SK-N-SH (cell line): ENCODE measurements around the gene DSCAML1. TPM values are rescaled to one million over a fixed set of nuclear protein-coding genes. Genes with fewer than 3 reads are reported as not detected.

ENCODE experiments used
- CTCF ChIA-PET: fragments of 300-600, 350-600 bp; formaldehyde crosslinking; extraction: SDS; loops from one replicate; lab custom pipeline; 2021; lab: Yijun Ruan, JAX
- POLR2A ChIA-PET: fragments of 350-600 bp; sonication (Branson Sonifier 250); formaldehyde crosslinking; extraction: SDS; loops from one replicate; lab custom pipeline; 2020; ENCODE audit warnings: antibody characterized with exemption, inconsistent platforms; lab: Yijun Ruan, JAX
- DNase-seq: peaks from one replicate; pipeline ENCODE4 v3.0.0; 2012
- H2AFZ ChIP-seq: fragments of 200-600 bp; sonication (generic); 2 replicates; pipeline ENCODE4 v1.8.1; 2016; ENCODE audit warnings: antibody characterized with exemption, mild to moderate bottlenecking, low read depth
- H3F3A ChIP-seq: fragments of 200-600 bp; sonication (generic); replicated peaks from 2 replicates; pipeline ENCODE3; 2016; ENCODE audit warnings: antibody characterized with exemption, mild to moderate bottlenecking; ENCODE audit not compliant: insufficient read depth
- H3K27ac ChIP-seq, 2 experiments: fragments of 200-500 bp in 1 of 2; fragments of 200-600 bp in 1 of 2; sonication (Bioruptor generic) in 1 of 2; sonication (generic), shearing (Covaris generic) in 1 of 2; 2 replicates each; pipeline versions ENCODE4 v1.5.1 to v1.6.1; 2014 to 2016; ENCODE audit warnings: low read depth in 2 of 2, inconsistent platforms in 1 of 2, low read length in 1 of 2, mild to moderate bottlenecking in 1 of 2, mixed read lengths in 1 of 2
- H3K27me3 ChIP-seq: fragments of 200-600 bp; sonication (generic), shearing (Covaris generic); 2 replicates; pipeline ENCODE4 v1.6.1; 2016; ENCODE audit warnings: mixed run types; ENCODE audit not compliant: insufficient read depth
- H3K36me3 ChIP-seq, 2 experiments: fragments of 200-500 bp in 1 of 2; fragments of 200-600 bp in 1 of 2; sonication (Bioruptor generic) in 1 of 2; sonication (generic) in 1 of 2; replicated peaks in 1 of 2; 2 replicates each; pipeline versions ENCODE3 to v1.5.1; 2014 to 2016; ENCODE audit warnings: low read length in 1 of 2, mild to moderate bottlenecking in 1 of 2; ENCODE audit not compliant: insufficient read depth in 2 of 2, control insufficient read depth in 1 of 2
- H3K4me1 ChIP-seq, 2 experiments: fragments of 200-500 bp in 1 of 2; fragments of 200-600 bp in 1 of 2; sonication (Bioruptor generic) in 1 of 2; sonication (generic), shearing (Covaris generic) in 1 of 2; 2 replicates each; pipeline versions ENCODE4 v1.5.1 to v1.6.1; 2014 to 2016; ENCODE audit warnings: low read depth in 1 of 2, low read length in 1 of 2, mixed run types in 1 of 2; ENCODE audit not compliant: insufficient read depth in 2 of 2, control insufficient read depth in 1 of 2
- H3K4me2 ChIP-seq: fragments of 200-600 bp; sonication (generic), shearing (Covaris generic); 2 replicates; pipeline ENCODE4 v1.6.1; 2017; ENCODE audit warnings: mixed run types
- H3K4me3 ChIP-seq, 2 experiments: fragments of 200-500 bp in 1 of 2; fragments of 200-600 bp in 1 of 2; sonication (Bioruptor generic) in 1 of 2; sonication (generic), shearing (Covaris generic) in 1 of 2; 2 replicates each; pipeline versions ENCODE4 v1.5.1 to v1.8.1; 2014 to 2016; ENCODE audit warnings: low read depth in 2 of 2, inconsistent platforms in 1 of 2, low read length in 1 of 2, mild to moderate bottlenecking in 1 of 2, mixed read lengths in 1 of 2, moderate library complexity in 1 of 2
- H3K79me2 ChIP-seq: fragments of 200-600 bp; sonication (generic); 2 replicates; pipeline ENCODE4 v1.8.1; 2017; ENCODE audit warnings: mild to moderate bottlenecking; ENCODE audit not compliant: insufficient read depth
- H3K9ac ChIP-seq: fragments of 200-600 bp; sonication (generic); 2 replicates; pipeline ENCODE4 v1.6.1; 2017; ENCODE audit warnings: mixed run types
- H3K9me2 ChIP-seq: fragments of 200-600 bp; sonication (generic); 2 replicates; pipeline ENCODE4 v1.6.1; 2017; ENCODE audit warnings: mixed run types
- H3K9me3 ChIP-seq: fragments of 200-600 bp; sonication (generic); 2 replicates; pipeline ENCODE4 v1.6.1; 2017; ENCODE audit warnings: mixed run types, mild to moderate bottlenecking, moderate library complexity
- H4K20me1 ChIP-seq: fragments of 200-600 bp; sonication (generic); 2 replicates; pipeline ENCODE4 v1.6.1; 2017; ENCODE audit warnings: mild to moderate bottlenecking, mixed run types; ENCODE audit not compliant: insufficient read depth
- CHD2 ChIP-seq: fragments of 150-350 bp; IDR thresholded peaks from 2 replicates; pipeline ENCODE4 v1.6.1; 2018; ENCODE audit warnings: low read length; ENCODE audit not compliant: partially characterized antibody
- FOXJ3 ChIP-seq: sonication (generic); formaldehyde crosslinking; IDR thresholded peaks from 2 replicates; pipeline ENCODE4 v1.5.1; 2020; ENCODE audit warnings: mild to moderate bottlenecking, missing genetic modification reagents
- FOXM1 ChIP-seq: IDR thresholded peaks from 2 replicates; pipeline ENCODE4 v1.4.0; 2012; ENCODE audit warnings: low read depth, mild to moderate bottlenecking
- GATA2 ChIP-seq: sonication (generic); formaldehyde crosslinking; IDR thresholded peaks from 2 replicates; pipeline ENCODE4 v1.5.0; 2020; ENCODE audit warnings: mild to moderate bottlenecking, missing genetic modification reagents
- IRF3 ChIP-seq: fragments of 150-350 bp; IDR thresholded peaks from 2 replicates; pipeline ENCODE4 v1.6.1; 2016; ENCODE audit warnings: mild to moderate bottlenecking, low read depth, low read length
- JUND ChIP-seq: IDR thresholded peaks from 2 replicates; pipeline ENCODE4 v1.4.0; 2012
- NFIC ChIP-seq: IDR thresholded peaks from 2 replicates; pipeline ENCODE4 v1.4.0; 2012; ENCODE audit warnings: borderline replicate concordance
- NRF1 ChIP-seq: IDR thresholded peaks from 2 replicates; pipeline ENCODE4 v1.6.1; 2012; ENCODE audit warnings: low read depth, mild to moderate bottlenecking, low read length
- RAD21 ChIP-seq: IDR thresholded peaks from 2 replicates; pipeline ENCODE4 v1.6.1; 2012; ENCODE audit warnings: mild to moderate bottlenecking, low read length
- REST ChIP-seq: IDR thresholded peaks from 2 replicates; pipeline ENCODE4 v1.6.1; 2012; ENCODE audit warnings: mild to moderate bottlenecking, low read depth, low read length, moderate library complexity
- SIN3A ChIP-seq: IDR thresholded peaks from 2 replicates; pipeline ENCODE4 v1.6.1; 2012; ENCODE audit warnings: low read depth, mild to moderate bottlenecking, low read length, moderate library complexity, borderline replicate concordance
- SMC3 ChIP-seq: IDR thresholded peaks from 2 replicates; pipeline ENCODE4 v1.6.1; 2012; ENCODE audit warnings: low read depth, low read length, improper control_type of control experiment
- TAF1 ChIP-seq: IDR thresholded peaks from 2 replicates; pipeline ENCODE4 v1.6.1; 2012; ENCODE audit warnings: low read depth, mild to moderate bottlenecking, low read length, moderate library complexity, borderline replicate concordance
- USF1 ChIP-seq: IDR thresholded peaks from 2 replicates; pipeline ENCODE4 v1.4.0; 2012; ENCODE audit warnings: low read depth, borderline replicate concordance
- YY1 ChIP-seq: IDR thresholded peaks from 2 replicates; pipeline ENCODE4 v1.4.0; 2012; ENCODE audit warnings: low read depth, mild to moderate bottlenecking
- ZBTB33 ChIP-seq: IDR thresholded peaks from 2 replicates; pipeline ENCODE4 v1.4.0; 2012; ENCODE audit warnings: low read depth, borderline replicate concordance
- WGBS: methylation state at CpG from one replicate; pipeline ENCODE4 v1.1.6; 2017; ENCODE audit warnings: low lambda C conversion rate; 5-methylcytosine and 5-hydroxymethylcytosine counted together
- polyA plus RNA-seq, 3 experiments: library from polyadenylated mRNA; depleted of rRNA; stranded (reverse); fragments of >200 nt; gene quantifications; 2 replicates each; pipeline ENCODE4 v1.2.3, GENCODE V29; 2012

DSCAML1 gene
- polyA plus RNA-seq, 1 of the 3 experiments (the other 2 are of a cell fraction), result not detected

- H3K79me2 ChIP-seq, result no peaks in the 10 kb centered on the region
- WGBS, result 49% methylated on average over 2 of the region's 2 CpGs
- H3K4me1 ChIP-seq, result peaks cover 0 to 35% of the 10 kb centered on the region in 2 experiments; a peak in 2 of 4 replicates
- H4K20me1 ChIP-seq, result no peaks in the 10 kb centered on the region
- no peak overlapping the region for H3K27ac ChIP-seq
- POLR2A ChIA-PET, result no interaction called here
- H3K9ac ChIP-seq, result no peak overlapping the region
- no peak for TF ChIP-seq IRF3
- no peak for TF ChIP-seq FOXM1
- CTCF ChIA-PET, result no interaction called here
- no peak overlapping the region for H2AFZ ChIP-seq
- no peak overlapping the region for H3K4me2 ChIP-seq
- DNase-seq, result no peak
- no peaks in the 10 kb centered on the region for H3K9me2 ChIP-seq
- H3K4me3 ChIP-seq, result no peak overlapping the region
- no peaks in the 10 kb centered on the region for H3F3A ChIP-seq
- no peaks in the 10 kb centered on the region for H3K9me3 ChIP-seq
- H3K36me3 ChIP-seq, result no peaks in the 10 kb centered on the region
- H3K27me3 ChIP-seq, result no peaks in the 10 kb centered on the region; the same call in 1 of the 2 replicates
These were observed 28.5 kb downstream of the DSCAML1 start for GRCh38 chr11:117768506-117768905.

GRCh38 chr11:117767071-117767470 lies 29.9 kb downstream of the DSCAML1 start:
- H3K9me3 ChIP-seq, result no peaks in the 10 kb centered on the region
- H3K9me2 ChIP-seq, result no peaks in the 10 kb centered on the region
- H3K9ac ChIP-seq, result no peak overlapping the region
- H3K27me3 ChIP-seq, result no peaks in the 10 kb centered on the region; the same call in 1 of the 2 replicates
- 77% methylated on average over 10 of the region's 10 CpGs for WGBS
- ChIA-PET CTCF (interaction anchor here (0.7 to 1.4 kb wide), 6 partner anchors 24 to 323 kb away, joined by 3 to 5 read pairs (median 4); no protein-coding TSS in a partner anchor), POLR2A (interaction anchor here (0.6 kb wide), 1 partner anchor 130 kb away, joined by 5 read pairs; no protein-coding TSS in a partner anchor)
- no peaks in the 10 kb centered on the region for H4K20me1 ChIP-seq
- H3K4me3 ChIP-seq, result no peak overlapping the region
- H3K27ac ChIP-seq, result no peak overlapping the region
- H3K36me3 ChIP-seq, result no peaks in the 10 kb centered on the region
- no peak overlapping the region for H3K4me2 ChIP-seq
- no peak overlapping the region for H2AFZ ChIP-seq
- H3K4me1 ChIP-seq, result peaks cover 0 to 28% of the 10 kb centered on the region in 2 experiments; a peak in 2 of 4 replicates
- no peak for DNase-seq
- TF ChIP-seq JUND, result no peak
- no peak for TF ChIP-seq TAF1
- TF ChIP-seq CHD2, result no peak
- TF ChIP-seq RAD21, result no peak
- no peak for TF ChIP-seq SMC3
- no peak for TF ChIP-seq REST
- TF ChIP-seq NFIC, result no peak
- TF ChIP-seq NRF1, result no peak
- TF ChIP-seq GATA2 (CRISPR knock-in tag), result no peak
- no peak for TF ChIP-seq USF1
- no peak for TF ChIP-seq SIN3A
- TF ChIP-seq FOXM1, result no peak
- no peak for TF ChIP-seq YY1
- TF ChIP-seq FOXJ3 (CRISPR knock-in tag), result no peak
- no peak for TF ChIP-seq ZBTB33
- no peaks in the 10 kb centered on the region for H3K79me2 ChIP-seq
- H3F3A ChIP-seq, result no peaks in the 10 kb centered on the region
